ENCODE results near the gene MRRF.

MRRF gene

GRCh38 chr9:122248448-122248865 lies 16.2 kb upstream of the MRRF start:
- no peak overlapping the region for H3K4me3 ChIP-seq (ENCODE audit: low read depth, low read length)
- TF ChIP-seq CTCF (IDR thresholded peaks at IDR 0.05; ENCODE audit: low read depth, low read length): no peak

GRCh38 chr9:122251351-122251750 lies 13.3 kb upstream of the MRRF start:
- TF ChIP-seq CTCF (IDR thresholded peaks at IDR 0.05; ENCODE audit: low read depth, low read length): no peak
- no peak overlapping the region for H3K4me3 ChIP-seq (ENCODE audit: low read depth, low read length)

- H3K4me3 ChIP-seq (ENCODE audit: low read depth, low read length): no peak overlapping the region
- no peak for TF ChIP-seq CTCF (IDR thresholded peaks at IDR 0.05; ENCODE audit: low read depth, low read length)
These were observed 11.9 kb upstream of the MRRF start for GRCh38 chr9:122252796-122253195.

- H3K4me3 ChIP-seq (ENCODE audit: low read depth, low read length): no peak overlapping the region
- no peak for TF ChIP-seq CTCF (IDR thresholded peaks at IDR 0.05; ENCODE audit: low read depth, low read length)
These were observed 9.9 kb upstream of the MRRF start for GRCh38 chr9:122254761-122255160.

- H3K4me3 ChIP-seq (ENCODE audit: low read depth, low read length): no peak overlapping the region
- TF ChIP-seq CTCF (IDR thresholded peaks at IDR 0.05; ENCODE audit: low read depth, low read length): no peak
These were observed 8.5 kb upstream of the MRRF start for GRCh38 chr9:122256206-122256605.

- no peak for TF ChIP-seq CTCF (IDR thresholded peaks at IDR 0.05; ENCODE audit: low read depth, low read length)
- no peak overlapping the region for H3K4me3 ChIP-seq (ENCODE audit: low read depth, low read length)
These were observed 5.7 kb upstream of the MRRF start for GRCh38 chr9:122258886-122259415.

- no peak for TF ChIP-seq CTCF (IDR thresholded peaks at IDR 0.05; ENCODE audit: low read depth, low read length)
- no peak overlapping the region for H3K4me3 ChIP-seq (ENCODE audit: low read depth, low read length)
These were observed 3.2 kb upstream of the MRRF start for GRCh38 chr9:122261469-122261881.
